ENCODE measurements around the gene MTMR4. TPM values are rescaled to one million over a fixed set of nuclear protein-coding genes. Genes with fewer than 3 reads are reported as not detected.

Gene MTMR4
- total and polyA plus RNA-seq, 2 experiments from 2014 or later: 11.1 to 42.2 TPM

DNA sequence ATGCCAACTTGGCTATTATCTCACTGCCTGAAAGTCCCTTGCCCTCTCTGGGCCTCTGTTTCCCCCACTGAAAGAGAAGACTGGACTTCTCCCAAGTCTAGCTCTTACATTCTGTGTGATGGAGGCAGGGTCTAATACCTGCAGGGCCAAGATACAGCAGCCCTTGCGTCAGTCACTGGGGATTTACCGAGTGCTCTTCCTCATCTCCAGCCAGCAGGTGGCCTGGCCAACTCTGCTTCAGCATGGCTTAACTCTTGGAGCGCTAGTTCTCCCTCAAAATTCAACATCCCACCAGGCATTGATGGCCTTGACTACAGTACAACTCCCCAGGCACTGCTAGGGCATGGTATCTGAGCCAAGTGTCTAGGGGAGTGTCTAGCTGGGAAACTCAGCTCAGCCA lies 19.9 kb upstream of the MTMR4 start:
- peak; percentile 38 for DNase-seq (ENCODE audit: low spot score)
- peaks cover 12% of the 10 kb centered on the region for H3K4me1 ChIP-seq (ENCODE audit: insufficient read depth)
- H3K9me2 ChIP-seq (ENCODE audit: insufficient read depth): no peaks in the 10 kb centered on the region
- H3K9me3 Mint-ChIP-seq: no peaks in the 10 kb centered on the region
- ATAC-seq: no peak
- no peak overlapping the region for H3K27ac Mint-ChIP-seq
- H3K4me1 Mint-ChIP-seq: peaks cover 41% of the 10 kb centered on the region
- 0 out of 2 replicates have a peak, but pooled peaks cover 9% of the 10 kb centered on the region for H3K27me3 ChIP-seq (ENCODE audit: insufficient read depth)
- no peaks in the 10 kb centered on the region for H3K36me3 ChIP-seq (ENCODE audit: insufficient read depth)
- H3K4me2 ChIP-seq: no peak overlapping the region
- no peaks in the 10 kb centered on the region for H3F3A ChIP-seq (replicated peaks; ENCODE audit: low read depth)
- H4K20me1 ChIP-seq (replicated peaks; ENCODE audit: insufficient read depth): no peaks in the 10 kb centered on the region
- no peak overlapping the region for H3K4me3 Mint-ChIP-seq
- H3K27me3 Mint-ChIP-seq (ENCODE audit: insufficient read depth, low read depth, poor library complexity): peaks cover 20% of the 10 kb centered on the region
- TF ChIP-seq EZH2phosphoT487 (IDR thresholded peaks at IDR 0.05; ENCODE audit: unreplicated experiment): no peak
- TF ChIP-seq, protein P1, sequence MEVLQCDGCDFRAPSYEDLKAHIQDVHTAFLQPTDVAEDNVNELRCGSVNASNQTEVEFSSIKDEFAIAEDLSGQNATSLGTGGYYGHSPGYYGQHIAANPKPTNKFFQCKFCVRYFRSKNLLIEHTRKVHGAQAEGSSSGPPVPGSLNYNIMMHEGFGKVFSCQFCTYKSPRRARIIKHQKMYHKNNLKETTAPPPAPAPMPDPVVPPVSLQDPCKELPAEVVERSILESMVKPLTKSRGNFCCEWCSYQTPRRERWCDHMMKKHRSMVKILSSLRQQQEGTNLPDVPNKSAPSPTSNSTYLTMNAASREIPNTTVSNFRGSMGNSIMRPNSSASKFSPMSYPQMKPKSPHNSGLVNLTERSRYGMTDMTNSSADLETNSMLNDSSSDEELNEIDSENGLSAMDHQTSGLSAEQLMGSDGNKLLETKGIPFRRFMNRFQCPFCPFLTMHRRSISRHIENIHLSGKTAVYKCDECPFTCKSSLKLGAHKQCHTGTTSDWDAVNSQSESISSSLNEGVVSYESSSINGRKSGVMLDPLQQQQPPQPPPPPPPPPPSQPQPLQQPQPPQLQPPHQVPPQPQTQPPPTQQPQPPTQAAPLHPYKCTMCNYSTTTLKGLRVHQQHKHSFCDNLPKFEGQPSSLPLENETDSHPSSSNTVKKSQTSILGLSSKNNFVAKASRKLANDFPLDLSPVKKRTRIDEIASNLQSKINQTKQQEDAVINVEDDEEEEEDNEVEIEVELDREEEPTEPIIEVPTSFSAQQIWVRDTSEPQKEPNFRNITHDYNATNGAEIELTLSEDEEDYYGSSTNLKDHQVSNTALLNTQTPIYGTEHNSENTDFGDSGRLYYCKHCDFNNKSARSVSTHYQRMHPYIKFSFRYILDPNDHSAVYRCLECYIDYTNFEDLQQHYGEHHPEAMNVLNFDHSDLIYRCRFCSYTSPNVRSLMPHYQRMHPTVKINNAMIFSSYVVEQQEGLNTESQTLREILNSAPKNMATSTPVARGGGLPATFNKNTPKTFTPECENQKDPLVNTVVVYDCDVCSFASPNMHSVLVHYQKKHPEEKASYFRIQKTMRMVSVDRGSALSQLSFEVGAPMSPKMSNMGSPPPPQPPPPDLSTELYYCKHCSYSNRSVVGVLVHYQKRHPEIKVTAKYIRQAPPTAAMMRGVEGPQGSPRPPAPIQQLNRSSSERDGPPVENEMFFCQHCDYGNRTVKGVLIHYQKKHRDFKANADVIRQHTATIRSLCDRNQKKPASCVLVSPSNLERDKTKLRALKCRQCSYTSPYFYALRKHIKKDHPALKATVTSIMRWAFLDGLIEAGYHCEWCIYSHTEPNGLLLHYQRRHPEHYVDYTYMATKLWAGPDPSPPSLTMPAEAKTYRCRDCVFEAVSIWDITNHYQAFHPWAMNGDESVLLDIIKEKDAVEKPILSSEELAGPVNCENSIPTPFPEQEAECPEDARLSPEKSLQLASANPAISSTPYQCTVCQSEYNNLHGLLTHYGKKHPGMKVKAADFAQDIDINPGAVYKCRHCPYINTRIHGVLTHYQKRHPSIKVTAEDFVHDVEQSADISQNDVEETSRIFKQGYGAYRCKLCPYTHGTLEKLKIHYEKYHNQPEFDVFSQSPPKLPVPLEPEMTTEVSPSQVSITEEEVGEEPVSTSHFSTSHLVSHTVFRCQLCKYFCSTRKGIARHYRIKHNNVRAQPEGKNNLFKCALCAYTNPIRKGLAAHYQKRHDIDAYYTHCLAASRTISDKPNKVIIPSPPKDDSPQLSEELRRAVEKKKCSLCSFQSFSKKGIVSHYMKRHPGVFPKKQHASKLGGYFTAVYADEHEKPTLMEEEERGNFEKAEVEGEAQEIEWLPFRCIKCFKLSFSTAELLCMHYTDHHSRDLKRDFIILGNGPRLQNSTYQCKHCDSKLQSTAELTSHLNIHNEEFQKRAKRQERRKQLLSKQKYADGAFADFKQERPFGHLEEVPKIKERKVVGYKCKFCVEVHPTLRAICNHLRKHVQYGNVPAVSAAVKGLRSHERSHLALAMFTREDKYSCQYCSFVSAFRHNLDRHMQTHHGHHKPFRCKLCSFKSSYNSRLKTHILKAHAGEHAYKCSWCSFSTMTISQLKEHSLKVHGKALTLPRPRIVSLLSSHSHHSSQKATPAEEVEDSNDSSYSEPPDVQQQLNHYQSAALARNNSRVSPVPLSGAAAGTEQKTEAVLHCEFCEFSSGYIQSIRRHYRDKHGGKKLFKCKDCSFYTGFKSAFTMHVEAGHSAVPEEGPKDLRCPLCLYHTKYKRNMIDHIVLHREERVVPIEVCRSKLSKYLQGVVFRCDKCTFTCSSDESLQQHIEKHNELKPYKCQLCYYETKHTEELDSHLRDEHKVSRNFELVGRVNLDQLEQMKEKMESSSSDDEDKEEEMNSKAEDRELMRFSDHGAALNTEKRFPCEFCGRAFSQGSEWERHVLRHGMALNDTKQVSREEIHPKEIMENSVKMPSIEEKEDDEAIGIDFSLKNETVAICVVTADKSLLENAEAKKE (CRISPR knock-in tag; IDR thresholded peaks at IDR 0.05): no peak
- TF ChIP-seq ZNF114 (CRISPR knock-in tag; IDR thresholded peaks at IDR 0.05): no peak
- TF ChIP-seq JUNB (IDR thresholded peaks at IDR 0.05; ENCODE audit: unreplicated experiment): no peak
- peak in 1 of 2 experiments; percentile 31; a peak in 1 of 4 replicates for TF ChIP-seq CTCF (conservative IDR thresholded peaks at IDR 0.05; ENCODE audit: low read depth in 2 of 2)
- TF ChIP-seq, protein P2, sequence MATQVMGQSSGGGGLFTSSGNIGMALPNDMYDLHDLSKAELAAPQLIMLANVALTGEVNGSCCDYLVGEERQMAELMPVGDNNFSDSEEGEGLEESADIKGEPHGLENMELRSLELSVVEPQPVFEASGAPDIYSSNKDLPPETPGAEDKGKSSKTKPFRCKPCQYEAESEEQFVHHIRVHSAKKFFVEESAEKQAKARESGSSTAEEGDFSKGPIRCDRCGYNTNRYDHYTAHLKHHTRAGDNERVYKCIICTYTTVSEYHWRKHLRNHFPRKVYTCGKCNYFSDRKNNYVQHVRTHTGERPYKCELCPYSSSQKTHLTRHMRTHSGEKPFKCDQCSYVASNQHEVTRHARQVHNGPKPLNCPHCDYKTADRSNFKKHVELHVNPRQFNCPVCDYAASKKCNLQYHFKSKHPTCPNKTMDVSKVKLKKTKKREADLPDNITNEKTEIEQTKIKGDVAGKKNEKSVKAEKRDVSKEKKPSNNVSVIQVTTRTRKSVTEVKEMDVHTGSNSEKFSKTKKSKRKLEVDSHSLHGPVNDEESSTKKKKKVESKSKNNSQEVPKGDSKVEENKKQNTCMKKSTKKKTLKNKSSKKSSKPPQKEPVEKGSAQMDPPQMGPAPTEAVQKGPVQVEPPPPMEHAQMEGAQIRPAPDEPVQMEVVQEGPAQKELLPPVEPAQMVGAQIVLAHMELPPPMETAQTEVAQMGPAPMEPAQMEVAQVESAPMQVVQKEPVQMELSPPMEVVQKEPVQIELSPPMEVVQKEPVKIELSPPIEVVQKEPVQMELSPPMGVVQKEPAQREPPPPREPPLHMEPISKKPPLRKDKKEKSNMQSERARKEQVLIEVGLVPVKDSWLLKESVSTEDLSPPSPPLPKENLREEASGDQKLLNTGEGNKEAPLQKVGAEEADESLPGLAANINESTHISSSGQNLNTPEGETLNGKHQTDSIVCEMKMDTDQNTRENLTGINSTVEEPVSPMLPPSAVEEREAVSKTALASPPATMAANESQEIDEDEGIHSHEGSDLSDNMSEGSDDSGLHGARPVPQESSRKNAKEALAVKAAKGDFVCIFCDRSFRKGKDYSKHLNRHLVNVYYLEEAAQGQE (IDR thresholded peaks at IDR 0.05; ENCODE audit: unreplicated experiment): no peak
- TF ChIP-seq NANOG (IDR thresholded peaks at IDR 0.05; ENCODE audit: borderline replicate concordance): no peak
- TF ChIP-seq EZH2 (IDR thresholded peaks at IDR 0.05; ENCODE audit: low read depth, unreplicated experiment): no peak
- no peak overlapping the region for H3K27ac ChIP-seq (ENCODE audit: low read depth)
- H2AFZ ChIP-seq: peak overlapping the region; percentile 63; the same call in 1 of the 2 replicates
- H3K4me3 ChIP-seq: no peak overlapping the region
- H3K79me2 ChIP-seq (replicated peaks; ENCODE audit: insufficient read depth): no peaks in the 10 kb centered on the region
- H3K36me3 Mint-ChIP-seq (ENCODE audit: low read depth): no peaks in the 10 kb centered on the region; the same call in 2 of the 3 replicates

Data from GM23338 (cell line).